DOHH2 (cell line): ENCODE data around the gene NCAM1.

Experiments
- H3F3A ChIP-seq: fragments of 200-600 bp; sonication (generic), shearing (Covaris generic); 2 replicates; pipeline ENCODE4 v1.6.0; 2016; ENCODE audit warnings: antibody characterized with exemption, mild to moderate bottlenecking; ENCODE audit not compliant: control insufficient read depth, insufficient read depth
- H3K27ac ChIP-seq: fragments of 200-600 bp; sonication (generic); 2 replicates; pipeline ENCODE4 v1.5.1; 2014; ENCODE audit warnings: low read depth, mild to moderate bottlenecking, low read length, moderate library complexity
- H3K27me3 ChIP-seq: fragments of 200-600 bp; sonication (generic); 2 replicates; pipeline ENCODE4 v1.6.1; 2014; ENCODE audit warnings: mild to moderate bottlenecking, low read length, mixed read lengths; ENCODE audit not compliant: control insufficient read depth
- H3K36me3 ChIP-seq: fragments of 200-600 bp; sonication (generic); 2 replicates; pipeline ENCODE4 v1.6.1; 2014; ENCODE audit warnings: mild to moderate bottlenecking, low read length, moderate library complexity, mixed read lengths; ENCODE audit not compliant: control insufficient read depth
- H3K4me1 ChIP-seq: fragments of 200-600 bp; sonication (generic); 2 replicates; pipeline ENCODE4 v1.6.1; 2014; ENCODE audit warnings: mild to moderate bottlenecking, low read length, mixed read lengths; ENCODE audit not compliant: control insufficient read depth
- H3K4me2 ChIP-seq: fragments of 200-600 bp; sonication (generic); 2 replicates; pipeline ENCODE4 v1.6.0; 2014; ENCODE audit warnings: mild to moderate bottlenecking, low read length, moderate library complexity
- H3K4me3 ChIP-seq: fragments of 200-600 bp; sonication (generic); 2 replicates; pipeline ENCODE4 v1.5.1; 2014; ENCODE audit warnings: mild to moderate bottlenecking, low read length, mixed read lengths
- H3K79me2 ChIP-seq: fragments of 200-600 bp; sonication (generic); 2 replicates; pipeline ENCODE4 v1.6.1; 2014; ENCODE audit warnings: mild to moderate bottlenecking, low read length, mixed read lengths; ENCODE audit not compliant: control insufficient read depth
- H3K9me2 ChIP-seq: fragments of 200-600 bp; sonication (generic); replicated peaks from 2 replicates; pipeline ENCODE4 v1.6.1; 2014; ENCODE audit warnings: mild to moderate bottlenecking, low read length, mixed read lengths; ENCODE audit not compliant: control insufficient read depth
- H3K9me3 ChIP-seq: fragments of 200-600 bp; sonication (generic); 2 replicates; pipeline ENCODE4 v1.6.1; 2014; ENCODE audit warnings: antibody characterized with exemption, low read length, mixed read lengths; ENCODE audit not compliant: control insufficient read depth, insufficient read depth
- H4K20me1 ChIP-seq: fragments of 200-600 bp; sonication (generic); 2 replicates; pipeline ENCODE4 v1.6.0; 2014; ENCODE audit warnings: low read depth, mild to moderate bottlenecking, antibody characterized with exemption, low read length, moderate library complexity; ENCODE audit not compliant: control insufficient read depth, insufficient read depth
- EZH2phosphoT487 ChIP-seq: fragments of 200-600 bp; sonication (generic); IDR thresholded peaks from 2 replicates; pipeline ENCODE4 v1.6.1; 2017; ENCODE audit warnings: borderline replicate concordance, mild to moderate bottlenecking, antibody characterized with exemption, low read length, moderate library complexity, mixed read lengths
- TF ChIP-seq, protein P1 (sequence below): fragments of 200-600 bp; sonication (generic); IDR thresholded peaks from one replicate; pipeline ENCODE4 v1.5.1; 2014; ENCODE audit warnings: antibody characterized with exemption, mild to moderate bottlenecking, low read depth, low read length; ENCODE audit not compliant: poor library complexity, severe bottlenecking

Gene NCAM1

GRCh38 chr11:113018913-113019312, 57.7 kb downstream of the NCAM1 start:
- no peaks in the 10 kb centered on the region for H3K27me3 ChIP-seq
- no peaks in the 10 kb centered on the region for H3F3A ChIP-seq
- no peaks in the 10 kb centered on the region for H4K20me1 ChIP-seq
- no peaks in the 10 kb centered on the region for H3K36me3 ChIP-seq
- no peak overlapping the region for H3K4me2 ChIP-seq
- no peak overlapping the region for H3K4me3 ChIP-seq
- no peaks in the 10 kb centered on the region for H3K9me3 ChIP-seq
- TF ChIP-seq, protein P1, sequence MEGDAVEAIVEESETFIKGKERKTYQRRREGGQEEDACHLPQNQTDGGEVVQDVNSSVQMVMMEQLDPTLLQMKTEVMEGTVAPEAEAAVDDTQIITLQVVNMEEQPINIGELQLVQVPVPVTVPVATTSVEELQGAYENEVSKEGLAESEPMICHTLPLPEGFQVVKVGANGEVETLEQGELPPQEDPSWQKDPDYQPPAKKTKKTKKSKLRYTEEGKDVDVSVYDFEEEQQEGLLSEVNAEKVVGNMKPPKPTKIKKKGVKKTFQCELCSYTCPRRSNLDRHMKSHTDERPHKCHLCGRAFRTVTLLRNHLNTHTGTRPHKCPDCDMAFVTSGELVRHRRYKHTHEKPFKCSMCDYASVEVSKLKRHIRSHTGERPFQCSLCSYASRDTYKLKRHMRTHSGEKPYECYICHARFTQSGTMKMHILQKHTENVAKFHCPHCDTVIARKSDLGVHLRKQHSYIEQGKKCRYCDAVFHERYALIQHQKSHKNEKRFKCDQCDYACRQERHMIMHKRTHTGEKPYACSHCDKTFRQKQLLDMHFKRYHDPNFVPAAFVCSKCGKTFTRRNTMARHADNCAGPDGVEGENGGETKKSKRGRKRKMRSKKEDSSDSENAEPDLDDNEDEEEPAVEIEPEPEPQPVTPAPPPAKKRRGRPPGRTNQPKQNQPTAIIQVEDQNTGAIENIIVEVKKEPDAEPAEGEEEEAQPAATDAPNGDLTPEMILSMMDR, result no peak
- TF ChIP-seq EZH2phosphoT487, result no peak
- H3K9me2 ChIP-seq, result no peaks in the 10 kb centered on the region
- H3K4me1 ChIP-seq, result no peaks in the 10 kb centered on the region
- H3K79me2 ChIP-seq, result no peaks in the 10 kb centered on the region
- H3K27ac ChIP-seq, result no peak overlapping the region

- H3K27me3 ChIP-seq, result no peaks in the 10 kb centered on the region
- no peaks in the 10 kb centered on the region for H4K20me1 ChIP-seq
- no peaks in the 10 kb centered on the region for H3K9me3 ChIP-seq
- no peak overlapping the region for H3K4me2 ChIP-seq
- no peak for TF ChIP-seq EZH2phosphoT487
- TF ChIP-seq, protein P1, result no peak
- H3K4me3 ChIP-seq, result no peak overlapping the region
- H3K79me2 ChIP-seq, result no peaks in the 10 kb centered on the region
- no peaks in the 10 kb centered on the region for H3K36me3 ChIP-seq
- no peaks in the 10 kb centered on the region for H3K9me2 ChIP-seq
- H3K4me1 ChIP-seq, result no peaks in the 10 kb centered on the region
- no peaks in the 10 kb centered on the region for H3F3A ChIP-seq
- no peak overlapping the region for H3K27ac ChIP-seq
Observed at GRCh38 chr11:113019711-113020110, 58.5 kb downstream of the NCAM1 start.

GRCh38 chr11:113021111-113021510, 59.9 kb downstream of the NCAM1 start:
- no peak overlapping the region for H3K4me3 ChIP-seq
- H3K27me3 ChIP-seq, result no peaks in the 10 kb centered on the region
- H4K20me1 ChIP-seq, result no peaks in the 10 kb centered on the region
- H3F3A ChIP-seq, result no peaks in the 10 kb centered on the region
- no peaks in the 10 kb centered on the region for H3K36me3 ChIP-seq
- H3K4me1 ChIP-seq, result no peaks in the 10 kb centered on the region
- H3K27ac ChIP-seq, result no peak overlapping the region
- H3K79me2 ChIP-seq, result no peaks in the 10 kb centered on the region
- no peaks in the 10 kb centered on the region for H3K9me3 ChIP-seq
- TF ChIP-seq, protein P1, result no peak
- TF ChIP-seq EZH2phosphoT487, result no peak
- H3K4me2 ChIP-seq, result no peak overlapping the region
- no peaks in the 10 kb centered on the region for H3K9me2 ChIP-seq

DNA sequence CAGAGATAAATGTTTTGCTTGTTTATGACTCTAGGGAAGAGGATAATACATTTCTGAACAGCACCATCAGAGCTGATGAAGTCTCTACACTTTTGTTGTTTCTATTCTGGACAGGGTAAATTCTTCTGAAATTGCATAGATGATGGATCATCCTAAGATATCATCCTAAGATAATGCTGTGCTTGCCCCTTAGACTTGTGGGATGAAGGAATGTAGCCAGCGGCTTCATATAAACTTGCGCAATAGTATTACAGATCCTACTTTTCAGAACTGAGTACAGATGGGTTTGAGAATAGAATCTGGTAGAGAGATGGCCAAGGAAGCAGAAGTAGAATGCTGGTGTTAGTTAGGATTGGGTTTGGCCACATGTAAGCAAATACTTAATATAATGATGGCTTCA, 61.0 kb downstream of the NCAM1 start:
- H4K20me1 ChIP-seq, result no peaks in the 10 kb centered on the region
- H3K27ac ChIP-seq, result no peak overlapping the region
- no peaks in the 10 kb centered on the region for H3K27me3 ChIP-seq
- H3K9me3 ChIP-seq, result no peaks in the 10 kb centered on the region
- H3K4me2 ChIP-seq, result no peak overlapping the region
- no peaks in the 10 kb centered on the region for H3F3A ChIP-seq
- H3K79me2 ChIP-seq, result no peaks in the 10 kb centered on the region
- H3K36me3 ChIP-seq, result no peaks in the 10 kb centered on the region
- no peaks in the 10 kb centered on the region for H3K4me1 ChIP-seq
- H3K4me3 ChIP-seq, result no peak overlapping the region
- TF ChIP-seq, protein P1, result no peak
- TF ChIP-seq EZH2phosphoT487, result no peak
- H3K9me2 ChIP-seq, result no peaks in the 10 kb centered on the region
